ENCODE data around the gene BNC1. TPM values are rescaled to one million over a fixed set of nuclear protein-coding genes. Genes with fewer than 3 reads are reported as not detected.

BNC1 gene
- total RNA-seq, 1 donor from 2014 or later: 2.3 TPM

- peak overlapping the region; percentile 81 for H3K27ac Mint-ChIP-seq (ENCODE audit: unreplicated experiment)
- H3K4me3 Mint-ChIP-seq (ENCODE audit: unreplicated experiment): peak overlapping the region; percentile 90
- H3K9me3 Mint-ChIP-seq (ENCODE audit: low read depth): no peaks in the 10 kb centered on the region
- peaks cover 1% of the 10 kb centered on the region for H3K36me3 Mint-ChIP-seq (ENCODE audit: low read depth)
- H3K4me1 Mint-ChIP-seq (ENCODE audit: low read depth): peaks cover 36% of the 10 kb centered on the region
- no peak for TF ChIP-seq CTCF (IDR thresholded peaks at IDR 0.05)
- no peak for DNase-seq (ENCODE audit: low spot score)
- peaks cover 9% of the 10 kb centered on the region for H3K27me3 Mint-ChIP-seq (ENCODE audit: low read depth)
Observed at GRCh38 chr15:83283813-83284558, 478 bp downstream of the BNC1 start.

DNA sequence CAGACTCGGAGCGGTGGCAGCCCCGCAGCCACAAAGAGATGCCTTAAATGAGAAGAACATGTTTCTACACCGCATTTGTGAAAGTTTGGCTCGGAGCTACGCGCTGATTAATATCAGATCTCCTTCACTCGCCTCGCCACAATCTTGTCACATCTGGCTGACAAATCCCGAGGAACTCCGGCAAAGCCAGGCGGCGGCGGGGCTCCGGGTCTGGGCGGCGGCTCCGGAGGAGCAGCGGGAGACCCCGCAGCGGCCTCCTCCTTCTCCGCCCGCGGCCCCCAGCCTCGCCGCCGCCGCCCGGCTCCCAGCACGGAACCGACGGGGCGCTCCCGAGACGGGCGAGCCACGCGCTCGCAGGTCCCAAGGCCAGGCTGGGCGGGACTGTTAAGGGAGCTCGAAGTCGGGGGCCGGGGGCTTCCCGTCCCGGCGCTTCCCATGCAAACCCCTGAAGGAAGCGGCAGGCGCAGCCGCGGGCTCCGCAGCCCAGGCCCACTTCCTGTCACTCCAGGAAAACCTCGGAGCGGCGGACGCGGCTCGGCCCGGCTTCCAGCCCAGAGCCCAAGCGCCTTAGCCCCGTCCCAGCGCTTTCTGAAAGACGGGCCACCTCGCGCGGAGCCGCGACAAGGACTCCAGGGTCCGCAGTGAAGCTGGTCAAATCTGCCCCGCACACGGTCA, 1.2 kb downstream of the BNC1 start:
- no peaks in the 10 kb centered on the region for H3K9me3 Mint-ChIP-seq (ENCODE audit: low read depth)
- H3K4me1 Mint-ChIP-seq (ENCODE audit: low read depth): peaks cover 35% of the 10 kb centered on the region
- peaks cover 9% of the 10 kb centered on the region for H3K27me3 Mint-ChIP-seq (ENCODE audit: low read depth)
- no peak for TF ChIP-seq CTCF (IDR thresholded peaks at IDR 0.05)
- no peak for DNase-seq (ENCODE audit: low spot score)
- peaks cover 1% of the 10 kb centered on the region for H3K36me3 Mint-ChIP-seq (ENCODE audit: low read depth)
- peak overlapping the region; percentile 81 for H3K27ac Mint-ChIP-seq (ENCODE audit: unreplicated experiment)
- peak overlapping the region; percentile 90 for H3K4me3 Mint-ChIP-seq (ENCODE audit: unreplicated experiment)

DNA sequence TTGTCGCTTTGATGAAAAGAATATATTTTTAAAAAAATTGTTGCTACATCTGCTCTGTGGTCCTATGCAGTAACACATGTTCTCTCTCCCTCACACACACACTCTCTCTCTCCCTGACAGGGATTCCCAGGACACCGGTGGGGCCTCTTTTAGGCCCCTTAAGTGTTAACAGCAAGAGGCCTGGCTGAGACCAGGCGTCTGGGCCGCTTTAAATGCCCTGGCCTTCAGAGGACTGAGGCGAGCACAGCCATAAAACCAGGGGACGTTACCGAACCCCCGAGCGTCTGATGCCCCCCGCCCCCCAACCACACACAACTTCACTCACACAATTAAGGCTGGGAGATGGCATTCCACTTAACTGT, 1.7 kb downstream of the BNC1 start:
- Mint-ChIP-seq H3K36me3 (ENCODE audit: low read depth) (peaks cover 1% of the 10 kb centered on the region), H3K9me3 (ENCODE audit: low read depth) (no peaks in the 10 kb centered on the region)
- no peak for DNase-seq (ENCODE audit: low spot score)

DNA sequence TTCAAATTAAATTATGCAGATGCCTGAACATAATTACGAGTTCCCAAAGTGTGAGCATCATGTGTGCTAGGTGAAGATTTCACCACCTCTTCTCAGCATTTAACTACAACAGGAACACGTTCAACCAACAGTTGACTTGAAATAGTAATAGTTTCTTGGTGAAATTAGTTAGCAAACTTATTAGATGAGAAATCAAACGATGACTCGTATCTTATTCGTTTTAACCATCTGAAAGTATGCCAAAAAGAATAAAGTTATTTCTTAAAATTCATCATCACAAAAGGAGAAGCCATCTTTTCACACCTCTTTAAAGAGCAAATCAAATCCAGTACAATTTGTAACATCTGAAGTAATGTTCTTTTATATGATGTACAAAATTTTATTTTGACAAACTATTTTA, 2.3 kb downstream of the BNC1 start:
- Mint-ChIP-seq H3K36me3 (ENCODE audit: low read depth) (peaks cover 1% of the 10 kb centered on the region), H3K9me3 (ENCODE audit: low read depth) (no peaks in the 10 kb centered on the region), H3K27ac (ENCODE audit: unreplicated experiment) (no peak overlapping the region), H3K4me3 (ENCODE audit: unreplicated experiment) (no peak overlapping the region), H3K27me3 (ENCODE audit: low read depth) (peaks cover 9% of the 10 kb centered on the region), H3K4me1 (ENCODE audit: low read depth) (peaks cover 23% of the 10 kb centered on the region)
- no peak for TF ChIP-seq CTCF (IDR thresholded peaks at IDR 0.05)
- DNase-seq (ENCODE audit: low spot score): no peak

More for the DNA sequence above, 1.7 kb downstream of the BNC1 start:
- Mint-ChIP-seq H3K4me1 (ENCODE audit: low read depth) (peaks cover 30% of the 10 kb centered on the region), H3K27ac (ENCODE audit: unreplicated experiment) (peak overlapping the region; percentile 67), H3K4me3 (ENCODE audit: unreplicated experiment) (peak overlapping the region; percentile 90), H3K27me3 (ENCODE audit: low read depth) (peaks cover 9% of the 10 kb centered on the region)
- no peak for TF ChIP-seq CTCF (IDR thresholded peaks at IDR 0.05)

- peaks cover 5% of the 10 kb centered on the region for H3K4me1 Mint-ChIP-seq (ENCODE audit: low read depth)
- TF ChIP-seq CTCF (IDR thresholded peaks at IDR 0.05): no peak
- H3K36me3 Mint-ChIP-seq (ENCODE audit: low read depth): peaks cover 1% of the 10 kb centered on the region
- DNase-seq (ENCODE audit: low spot score): no peak
- H3K27me3 Mint-ChIP-seq (ENCODE audit: low read depth): peaks cover 6% of the 10 kb centered on the region
- H3K4me3 Mint-ChIP-seq (ENCODE audit: unreplicated experiment): no peak overlapping the region
- H3K9me3 Mint-ChIP-seq (ENCODE audit: low read depth): no peaks in the 10 kb centered on the region
- no peak overlapping the region for H3K27ac Mint-ChIP-seq (ENCODE audit: unreplicated experiment)
Observed at GRCh38 chr15:83278191-83278590, 6.3 kb downstream of the BNC1 start.
